Breast epithelium (tissue), 3 donors: Measurements from ENCODE around the gene MYL10.

Source experiments
- POLR2A ChIP-seq: fragments of 450-650 bp; IDR thresholded peaks from one replicate; pipeline ENCODE4 v1.6.1; 2016; ENCODE audit warnings: antibody characterized with exemption, mild to moderate bottlenecking, moderate library complexity
- POLR2AphosphoS5 ChIP-seq, 3 donors: sonication (generic); formaldehyde crosslinking; IDR thresholded peaks; one replicate each; pipeline ENCODE4 v1.6.1; 2017; ENCODE audit warnings: antibody characterized with exemption in 3 of 3
- TF ChIP-seq, protein P1 (sequence below), 3 donors: fragments of 450-650 bp; IDR thresholded peaks; one replicate each; pipeline ENCODE4 v1.5.1; 2016 to 2017; ENCODE audit warnings: antibody characterized with exemption in 3 of 3, mild to moderate bottlenecking in 3 of 3, moderate library complexity in 3 of 3

DNA sequence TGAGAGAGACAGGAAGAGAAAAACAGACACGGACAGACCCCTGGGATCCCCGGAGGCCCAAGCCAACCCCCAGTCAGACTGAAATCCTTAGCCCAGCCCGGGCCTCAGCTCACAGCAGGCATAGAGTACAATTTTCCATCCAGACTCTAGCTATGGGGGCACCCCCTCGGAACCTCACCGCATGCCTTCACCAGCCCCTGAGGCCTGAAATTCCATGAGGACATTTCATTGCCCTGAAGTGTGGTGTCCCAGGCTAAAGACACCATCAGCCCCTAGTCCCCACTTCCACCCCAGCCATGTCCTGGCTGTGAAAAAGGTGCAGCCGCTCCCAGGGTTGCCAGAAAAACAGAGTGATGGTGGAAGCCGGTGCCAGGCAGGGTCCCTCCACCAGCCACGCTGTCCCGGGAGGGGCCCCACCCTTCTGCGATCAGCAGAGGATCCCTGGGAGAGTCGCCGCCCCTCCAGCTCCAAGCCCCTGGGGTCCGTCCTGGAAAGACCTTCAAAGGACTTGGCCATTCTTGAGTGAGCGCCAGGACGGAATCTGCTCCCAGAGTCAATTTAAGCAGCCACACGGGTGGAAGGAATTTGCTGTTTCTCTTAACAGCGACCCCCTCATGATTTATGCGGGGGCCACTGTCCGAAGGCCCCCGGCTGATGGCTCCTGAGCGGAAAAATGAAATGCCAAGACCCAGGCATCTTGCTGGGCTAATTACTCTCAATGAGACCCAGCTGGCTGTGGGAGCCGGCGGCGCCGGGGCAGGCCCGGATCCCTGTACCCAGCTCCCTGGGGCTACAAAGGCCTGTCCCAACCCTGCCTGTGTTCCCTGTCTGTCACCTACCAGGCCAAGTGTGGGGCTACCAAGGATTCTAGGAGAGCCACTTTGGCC, 23.2 kb downstream of the MYL10 start:
- no peak for TF ChIP-seq POLR2A
- TF ChIP-seq, protein P1, sequence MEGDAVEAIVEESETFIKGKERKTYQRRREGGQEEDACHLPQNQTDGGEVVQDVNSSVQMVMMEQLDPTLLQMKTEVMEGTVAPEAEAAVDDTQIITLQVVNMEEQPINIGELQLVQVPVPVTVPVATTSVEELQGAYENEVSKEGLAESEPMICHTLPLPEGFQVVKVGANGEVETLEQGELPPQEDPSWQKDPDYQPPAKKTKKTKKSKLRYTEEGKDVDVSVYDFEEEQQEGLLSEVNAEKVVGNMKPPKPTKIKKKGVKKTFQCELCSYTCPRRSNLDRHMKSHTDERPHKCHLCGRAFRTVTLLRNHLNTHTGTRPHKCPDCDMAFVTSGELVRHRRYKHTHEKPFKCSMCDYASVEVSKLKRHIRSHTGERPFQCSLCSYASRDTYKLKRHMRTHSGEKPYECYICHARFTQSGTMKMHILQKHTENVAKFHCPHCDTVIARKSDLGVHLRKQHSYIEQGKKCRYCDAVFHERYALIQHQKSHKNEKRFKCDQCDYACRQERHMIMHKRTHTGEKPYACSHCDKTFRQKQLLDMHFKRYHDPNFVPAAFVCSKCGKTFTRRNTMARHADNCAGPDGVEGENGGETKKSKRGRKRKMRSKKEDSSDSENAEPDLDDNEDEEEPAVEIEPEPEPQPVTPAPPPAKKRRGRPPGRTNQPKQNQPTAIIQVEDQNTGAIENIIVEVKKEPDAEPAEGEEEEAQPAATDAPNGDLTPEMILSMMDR (IDR thresholded peaks at IDR 0.05) = no peak
- TF ChIP-seq POLR2AphosphoS5 (IDR thresholded peaks at IDR 0.05) = no peak
